HepG2 (cell line): ENCODE data around the gene SPAG7. TPM values are rescaled to one million over a fixed set of nuclear protein-coding genes. Genes with fewer than 3 reads are reported as not detected.
A peak's percentile ranks its signal among the peaks of the same experiment; 100 is the strongest.

ENCODE experiments used
- AGO2 ChIP-seq: fragments of 200-400 bp; formaldehyde crosslinking; optimal IDR thresholded peaks from 2 replicates; pipeline ENCODE3; 2017; ENCODE audit warnings: mild to moderate bottlenecking, low read depth, low read length, moderate library complexity
- EED ChIP-seq: sonication (generic); formaldehyde crosslinking; IDR thresholded peaks from 2 replicates; pipeline ENCODE4 v1.5.0; 2020; ENCODE audit warnings: mild to moderate bottlenecking, missing genetic modification reagents
- HCFC1 ChIP-seq: fragments of 150-350 bp; IDR thresholded peaks from 2 replicates; pipeline ENCODE4 v1.6.1; 2014; ENCODE audit warnings: low read depth, low read length
- HOMEZ ChIP-seq: IDR thresholded peaks from 2 replicates; pipeline ENCODE4 v1.6.1; 2016; ENCODE audit warnings: low read depth
- KDM2A ChIP-seq: sonication (generic); formaldehyde crosslinking; IDR thresholded peaks from 2 replicates; pipeline ENCODE4 v1.4.0; 2020; ENCODE audit warnings: low read depth, missing genetic modification reagents, borderline replicate concordance
- KMT2B ChIP-seq: IDR thresholded peaks from 2 replicates; pipeline ENCODE4 v1.6.1; 2016; ENCODE audit warnings: missing genetic modification reagents, missing compliant biosample characterization
- MAZ ChIP-seq, 2 experiments: sonication (generic) in 1 of 2; formaldehyde crosslinking in 1 of 2; IDR thresholded peaks; 2 replicates each; pipeline versions ENCODE4 v1.5.0 to v1.6.1; 2012 to 2020; ENCODE audit warnings: low read depth in 2 of 2, mild to moderate bottlenecking in 2 of 2, borderline replicate concordance in 1 of 2, improper control_type of control experiment in 1 of 2, low read length in 1 of 2, missing genetic modification reagents in 1 of 2, moderate library complexity in 1 of 2
- NR2F1 ChIP-seq, 2 experiments: fragments of 450-650 bp in 1 of 2; formaldehyde crosslinking in 1 of 2; IDR thresholded peaks; 2 replicates each; pipeline versions ENCODE4 v1.5.0 to v1.6.1; 2016 to 2020; ENCODE audit warnings: mild to moderate bottlenecking in 1 of 2, missing compliant biosample characterization in 1 of 2, missing genetic modification reagents in 1 of 2, moderate library complexity in 1 of 2
- POLR2AphosphoS5 ChIP-seq: IDR thresholded peaks from 2 replicates; pipeline ENCODE4 v1.6.1; 2012; ENCODE audit warnings: low read depth, low read length
- RARA ChIP-seq: IDR thresholded peaks from 2 replicates; pipeline ENCODE4 v1.6.1; 2016; ENCODE audit warnings: missing genetic modification reagents, missing compliant biosample characterization
- RFXAP ChIP-seq: sonication (generic); formaldehyde crosslinking; IDR thresholded peaks from 2 replicates; pipeline ENCODE4 v1.4.0; 2020; ENCODE audit warnings: missing genetic modification reagents, borderline replicate concordance
- SSRP1 ChIP-seq: IDR thresholded peaks from 2 replicates; pipeline ENCODE4 v1.6.1; 2016; ENCODE audit warnings: control low read depth
- TAF1 ChIP-seq: sonication (generic); formaldehyde crosslinking; IDR thresholded peaks from 2 replicates; pipeline ENCODE4 v1.4.0; 2020; ENCODE audit warnings: missing genetic modification reagents
- TAF15 ChIP-seq: fragments of 200-400 bp; formaldehyde crosslinking; IDR thresholded peaks from one replicate; pipeline ENCODE4 v1.6.1; 2018; ENCODE audit warnings: mild to moderate bottlenecking, low read depth, low read length; ENCODE audit not compliant: poor library complexity, severe bottlenecking
- ZNF253 ChIP-seq: sonication (generic); formaldehyde crosslinking; IDR thresholded peaks from 2 replicates; pipeline ENCODE4 v1.8.0; 2022; ENCODE audit warnings: mild to moderate bottlenecking, missing genetic modification reagents, borderline replicate concordance
- ZNF264 ChIP-seq: sonication (generic); formaldehyde crosslinking; IDR thresholded peaks from 2 replicates; pipeline ENCODE4 v1.4.0; 2020; ENCODE audit warnings: missing genetic modification reagents
- ZNF354B ChIP-seq: sonication (generic); formaldehyde crosslinking; IDR thresholded peaks from 2 replicates; pipeline ENCODE4 v1.8.0; 2022; ENCODE audit warnings: mild to moderate bottlenecking, missing genetic modification reagents
- ZNF646 ChIP-seq: sonication (generic); formaldehyde crosslinking; IDR thresholded peaks from 2 replicates; pipeline ENCODE4 v1.9.0; 2021; ENCODE audit warnings: mild to moderate bottlenecking, missing genetic modification reagents
- ZNF761 ChIP-seq: sonication (generic); formaldehyde crosslinking; conservative IDR thresholded peaks from 2 replicates; pipeline ENCODE4 v1.4.0; 2020; ENCODE audit warnings: mild to moderate bottlenecking, missing genetic modification reagents
- ZNF776 ChIP-seq: sonication (generic); formaldehyde crosslinking; IDR thresholded peaks from 2 replicates; pipeline ENCODE4 v1.4.0; 2020; ENCODE audit warnings: mild to moderate bottlenecking, missing genetic modification reagents
- polyA plus RNA-seq, 8 experiments: library from polyadenylated mRNA; depleted of rRNA in 3 of 8; stranded (reverse) in 7 of 8; unstranded in 1 of 8; fragments of >200 nt; fragmentation: Illumina TruSeq in 4 of 8; extraction: Trizol in 4 of 8; gene quantifications; 2 replicates each; pipeline versions ENCODE4 v1.2.1 to v1.2.3, GENCODE V29; 2011 to 2016; ENCODE audit warnings: low read depth in 4 of 8, missing spikeins in 1 of 8, mixed read lengths in 1 of 8; ENCODE audit not compliant: insufficient read depth in 1 of 8
- total RNA-seq, 5 experiments: library from RNA; depleted of rRNA; stranded (reverse); fragments of >200 nt; fragmentation: Illumina TruSeq; extraction: Trizol; gene quantifications; 2 replicates each; pipeline ENCODE4 v1.2.3, GENCODE V29; 2016; ENCODE audit warnings: low read depth in 1 of 5

Gene SPAG7
- total and polyA plus RNA-seq, 2 of the 13 experiments (the other 11 are each of a cell fraction or from before 2014, with no cell fraction given) = 51.0 to 59.0 TPM

GRCh38 chr17:4969551-4970173 is 2.0 kb upstream of the SPAG7 start (continued):
- TF ChIP-seq ZNF646 (CRISPR knock-in tag) (0 out of 2 replicates have a peak, but pooled peaks have one; percentile 18), KDM2A (CRISPR knock-in tag) (0 out of 2 replicates have a peak, but pooled peaks have one; percentile 59), HCFC1 (no peak), MAZ (IDR thresholded peaks at IDR 0.05; ENCODE audit: borderline replicate concordance, low read depth, low read length) (no peak; the same call in 1 of the 2 replicates), MAZ (CRISPR knock-in tag; IDR thresholded peaks at IDR 0.05; ENCODE audit: low read depth) (peak; percentile 82; the same call in 1 of the 2 replicates), POLR2AphosphoS5 (peak; percentile 42; the same call in 1 of the 2 replicates), ZNF776 (CRISPR knock-in tag) (no peak), RFXAP (0 out of 2 replicates have a peak, but pooled peaks have one; percentile 32), TAF1 (0 out of 2 replicates have a peak, but pooled peaks have one; percentile 19), ZNF354B (CRISPR knock-in tag) (no peak), HOMEZ (CRISPR knock-in tag) (0 out of 2 replicates have a peak, but pooled peaks have one; percentile 11), SSRP1 (CRISPR knock-in tag) (peak; percentile 68; the same call in 1 of the 2 replicates), ZNF264 (CRISPR knock-in tag) (0 out of 2 replicates have a peak, but pooled peaks have one; percentile 31), AGO2 (no peak), EED (0 out of 2 replicates have a peak, but pooled peaks have one; percentile 35), ZNF253 (CRISPR knock-in tag) (0 out of 2 replicates have a peak, but pooled peaks have one; percentile 39), ZNF761 (CRISPR knock-in tag) (0 out of 2 replicates have a peak, but pooled peaks have one; percentile 29), TAF15 (no peak), KMT2B (no peak), NR2F1 (CRISPR knock-in tag; IDR thresholded peaks at IDR 0.05) (0 out of 4 replicates have a peak, but pooled peaks of 1 of the 2 experiments have one; percentile 6), RARA (CRISPR knock-in tag) (peak; percentile 66)
